Posterior vena cava (tissue), 2 donors: ENCODE data around the gene SRD5A3. TPM values are rescaled to one million over a fixed set of nuclear protein-coding genes. Genes with fewer than 3 reads are reported as not detected.

ENCODE experiments used
- DNase-seq: peaks from one replicate; pipeline ENCODE4 v3.0.0-alpha.2; 2020; ENCODE audit warnings: low spot score
- intact Hi-C, 2 donors: fragments of 100-400 bp; cut with DNase I; formaldehyde crosslinking; loops; one replicate each; pipeline versions ENCODE4 v1.14.1 to v1.14.2; 2022 to 2023
- long read RNA-seq, 2 donors: library from polyadenylated mRNA; unstranded; transcript quantifications; one replicate each; pipeline ENCODE4 v2.0.0, GENCODE V29; 2020 to 2021
- total RNA-seq, 2 donors: library from RNA; stranded (reverse); fragmentation: NEBNext Ultra II Directional; extraction: Animal tissue kit (Norgen Biotek cat#: 25700); gene quantifications; one replicate each; pipeline ENCODE4 v1.2.1, GENCODE V29; 2021
- donor health status: DM: yes; HTN: yes; CAD: no.
- donor health status: DM: yes; HTN: yes; CAD: no.

Gene SRD5A3
- 10 to 100 TPM in 1 of 2 donors, 1 to 10 TPM in 1; 9.7 to 10.0 TPM for total RNA-seq
- long read RNA-seq, donor 1, full-length matches to known transcripts = 12 of 14 reads
- long read RNA-seq, donor 1, partial matches to known transcripts = 0 of 14 reads
- long read RNA-seq, donor 1, other reads (novel, unspliced or antisense) = 2 of 14 reads
- long read RNA-seq, donor 2, full-length matches to known transcripts = 23 of 26 reads
- long read RNA-seq, donor 2, partial matches to known transcripts = 0 of 26 reads
- long read RNA-seq, donor 2, other reads (novel, unspliced or antisense) = 3 of 26 reads

DNA sequence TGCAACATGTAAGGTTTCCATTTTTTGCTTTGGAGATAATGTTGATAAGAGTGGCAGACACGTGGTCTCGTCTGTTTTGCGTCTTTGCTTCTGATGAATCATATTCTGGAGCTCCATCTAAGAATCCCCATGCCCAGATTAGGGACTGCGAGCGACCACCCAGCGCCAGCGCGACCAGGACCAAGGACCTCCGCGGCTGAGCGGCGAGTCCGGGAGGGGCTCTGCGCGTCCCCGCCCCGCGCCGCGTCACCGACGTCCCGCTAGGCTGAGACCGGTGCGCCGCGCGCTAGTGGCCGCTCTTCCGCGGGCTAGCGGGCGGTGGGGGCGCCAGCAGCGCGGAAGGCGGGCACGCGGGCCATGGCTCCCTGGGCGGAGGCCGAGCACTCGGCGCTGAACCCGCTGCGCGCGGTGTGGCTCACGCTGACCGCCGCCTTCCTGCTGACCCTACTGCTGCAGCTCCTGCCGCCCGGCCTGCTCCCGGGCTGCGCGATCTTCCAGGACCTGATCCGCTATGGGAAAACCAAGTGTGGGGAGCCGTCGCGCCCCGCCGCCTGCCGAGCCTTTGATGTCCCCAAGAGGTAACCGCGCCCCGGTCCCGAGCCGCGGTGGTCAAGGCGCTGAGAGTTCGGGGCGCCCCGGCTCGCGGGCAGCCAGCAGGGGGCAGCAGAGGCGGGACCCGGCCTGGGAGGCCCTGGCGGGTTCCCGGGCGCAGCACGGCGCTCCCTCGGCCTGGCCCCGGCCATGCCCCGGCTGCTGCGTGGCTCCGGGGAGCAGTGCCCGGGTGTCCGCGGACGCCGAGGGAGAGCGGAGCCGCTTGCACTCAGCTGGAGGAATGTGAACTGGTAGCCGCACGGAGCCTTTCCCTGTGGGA lies at the start of gene SRD5A3:
Gene SRD5A3, plus strand, starts transcription at position 263 of the 871 bp plus-strand sequence. Its CDS starts 95 bp downstream, at position 358.
- intact Hi-C loops = loop anchor here (5.0 to 10.0 kb wide), 3 partner anchors 51 to 519 kb away; partner anchors contain the start of genes CLOCK (in 1 of the 2) and TMEM165 (in 1 of the 2)
- peak; percentile 95 for DNase-seq

DNA sequence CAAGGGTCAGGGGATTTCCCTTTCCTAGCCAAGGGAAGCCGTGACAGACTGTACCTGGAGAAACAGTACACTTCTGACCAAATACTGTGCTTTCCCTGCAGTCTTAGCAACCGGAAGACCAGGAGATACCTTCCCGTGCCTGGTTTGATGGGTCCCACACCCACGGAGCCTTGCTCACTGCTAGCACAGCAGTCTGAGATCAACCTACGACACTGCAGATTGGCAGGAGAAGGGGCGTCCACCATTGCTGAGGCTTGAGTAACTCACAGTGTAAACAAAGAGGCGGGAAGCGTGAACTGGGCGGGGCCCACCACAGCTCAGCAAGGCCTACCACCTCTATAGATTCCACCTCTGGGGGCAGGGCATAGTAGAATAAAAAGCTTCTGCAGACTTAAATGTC lies 48.7 kb upstream of the SRD5A3 start:
- DNase-seq = no peak
- intact Hi-C loops = no loop called here

DNA sequence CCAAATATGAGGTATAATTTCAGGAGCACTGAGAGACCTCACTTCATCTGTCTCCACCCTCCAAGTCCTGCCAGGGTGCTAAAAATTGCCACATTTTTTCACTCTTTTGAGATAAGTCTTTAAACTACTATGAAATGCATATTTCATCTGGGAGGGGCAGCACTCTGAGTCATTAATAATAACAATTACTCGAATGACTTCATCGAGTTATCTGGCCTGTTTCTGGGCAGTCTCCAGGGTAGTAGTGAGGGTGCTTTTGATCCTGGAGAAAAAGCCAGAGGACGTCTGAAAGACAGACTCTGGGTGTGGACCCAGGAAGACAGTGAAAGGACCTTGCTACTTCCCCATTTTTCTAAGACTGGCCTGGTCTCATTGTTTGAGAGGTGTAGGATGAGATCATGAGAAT lies 42.3 kb upstream of the SRD5A3 start:
- no peak for DNase-seq
- intact Hi-C loops = no loop called here

DNA sequence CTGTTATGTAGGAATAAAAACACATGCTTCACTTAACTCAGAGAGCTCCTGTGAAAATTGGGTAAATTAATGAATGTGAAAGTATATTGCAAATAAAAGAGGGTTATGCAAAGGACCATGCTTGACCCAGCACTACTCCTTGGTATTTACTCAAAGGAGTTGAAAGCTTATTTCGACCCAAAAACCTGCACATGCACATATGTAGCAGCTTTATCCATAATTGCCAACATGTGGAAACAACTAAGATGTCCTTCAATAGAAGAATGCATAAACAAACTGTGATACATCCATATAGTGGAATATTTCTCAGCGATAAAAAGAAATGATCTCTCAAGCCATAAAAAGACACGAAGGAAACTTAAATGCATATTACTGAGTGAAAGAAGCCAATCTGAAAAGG lies 41.7 kb upstream of the SRD5A3 start:
- intact Hi-C loops = no loop called here
- DNase-seq = no peak

DNA sequence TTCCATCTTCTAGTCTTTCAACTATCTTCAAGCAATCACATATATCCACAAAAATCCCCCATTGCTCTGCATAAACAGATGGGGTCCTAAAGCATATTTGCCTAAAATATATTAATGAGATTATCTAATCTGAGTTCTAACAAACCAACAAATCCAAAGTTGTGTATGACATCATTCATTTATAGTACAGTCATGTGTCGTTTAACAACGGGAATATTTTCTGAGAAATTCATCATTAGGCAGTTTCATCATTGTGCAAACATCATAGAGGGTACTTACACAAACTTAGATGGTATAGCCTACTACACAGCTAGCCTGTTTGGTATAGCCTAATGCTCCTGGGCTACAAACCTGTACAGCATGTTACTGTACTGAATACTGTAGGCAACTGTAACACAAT lies 38.0 kb upstream of the SRD5A3 start:
- intact Hi-C loops = no loop called here
- no peak for DNase-seq

DNA sequence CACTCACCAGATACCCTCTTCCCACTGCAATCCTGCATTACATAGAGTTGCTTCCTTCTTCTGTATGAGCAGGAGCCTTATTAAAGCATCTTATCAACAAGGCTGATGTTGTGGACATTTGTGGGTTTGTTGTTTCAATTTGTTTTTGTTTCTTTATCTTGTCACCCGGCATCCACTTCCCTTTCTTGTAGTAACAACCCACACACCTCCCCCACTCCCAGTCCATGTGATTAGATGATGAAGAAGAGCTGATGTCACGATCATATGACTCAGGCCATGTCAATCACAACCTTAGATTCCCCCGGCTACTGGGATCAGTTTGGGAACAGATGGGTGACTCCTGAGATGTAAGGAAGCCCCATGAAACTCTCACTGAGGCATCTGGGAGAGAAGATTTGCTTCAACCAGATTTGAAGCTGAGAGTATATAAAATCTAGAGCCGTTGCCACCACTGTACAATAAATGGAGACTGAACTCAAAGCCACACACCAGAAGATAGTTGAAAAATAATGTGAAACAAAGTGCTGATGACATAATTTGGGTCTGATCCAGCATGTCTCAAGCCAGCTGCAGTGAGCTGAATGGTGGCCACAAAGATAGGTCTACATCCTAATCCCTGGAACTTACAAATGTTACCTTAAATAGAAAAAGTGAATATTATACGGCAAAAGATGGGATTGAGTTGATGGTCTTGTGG lies 34.1 kb upstream of the SRD5A3 start:
- DNase-seq = no peak
- intact Hi-C loops = loop anchor here in 1 of 2 donors (10.0 kb wide), 1 partner anchor 337 kb away; no protein-coding TSS in a partner anchor

DNA sequence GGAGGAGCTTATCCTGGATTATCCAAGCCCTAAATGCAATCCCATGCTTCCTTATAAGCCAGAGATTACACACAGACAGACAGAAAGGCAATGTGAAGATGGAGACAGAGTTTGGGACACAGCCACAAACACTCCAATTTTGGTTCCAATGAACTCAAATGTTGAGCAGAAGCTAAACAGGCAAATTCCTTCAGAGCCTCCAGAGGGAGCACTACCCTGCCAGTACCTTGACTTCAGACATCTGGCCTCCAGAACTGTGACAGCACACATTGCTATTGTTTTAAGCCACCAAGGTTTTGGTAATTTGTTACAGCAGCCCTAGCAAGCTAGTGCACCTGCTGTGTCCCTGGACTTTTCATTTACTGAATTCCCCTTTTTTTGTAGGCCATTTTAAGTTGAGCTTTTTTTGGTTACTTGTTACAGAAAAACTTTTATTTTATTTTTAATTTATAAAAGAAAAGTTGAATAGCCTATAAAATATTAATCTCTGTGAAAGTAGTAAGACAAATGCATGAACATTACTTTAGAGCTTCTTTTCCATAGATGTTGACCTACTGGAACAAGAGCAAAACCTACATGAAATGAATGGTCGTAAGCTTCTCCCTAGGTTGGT lies 33.4 kb upstream of the SRD5A3 start:
- intact Hi-C loops = loop anchor here in 1 of 2 donors (10.0 kb wide), 1 partner anchor 338 kb away; no protein-coding TSS in a partner anchor
- DNase-seq = no peak

DNA sequence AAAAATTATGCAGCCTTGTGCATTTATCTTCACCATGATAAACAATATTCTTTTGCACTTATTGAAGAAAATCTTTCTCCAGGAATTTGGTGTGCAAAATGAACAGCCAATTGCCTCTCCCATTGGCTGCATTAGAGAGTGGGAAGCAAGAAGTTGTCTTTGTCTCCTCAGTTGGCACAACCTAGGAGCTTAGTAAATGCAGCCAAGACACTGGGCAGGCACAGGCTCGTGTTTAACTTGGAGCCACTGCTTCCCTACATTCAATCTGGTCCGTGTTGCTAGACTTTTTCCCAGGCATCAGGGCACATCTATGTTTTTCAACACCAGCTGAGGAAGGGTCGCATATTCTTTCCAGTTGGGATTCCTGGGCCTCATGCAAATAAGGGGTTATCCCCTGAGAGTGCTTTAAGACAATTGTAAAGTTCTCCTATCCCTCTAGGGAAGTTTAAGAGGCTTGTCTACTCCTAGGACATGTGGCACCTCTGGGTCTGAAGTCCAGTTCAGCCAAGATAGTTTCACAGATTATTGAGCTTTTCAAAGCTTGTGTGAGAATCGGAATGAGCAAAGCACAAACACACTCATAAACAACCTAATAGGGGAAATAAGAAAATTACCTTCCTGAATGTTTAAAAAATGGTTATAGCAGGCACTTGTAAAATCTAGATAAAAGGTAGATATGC lies 31.8 kb upstream of the SRD5A3 start:
- DNase-seq = no peak
- intact Hi-C loops = loop anchor here in 1 of 2 donors (10.0 kb wide), 1 partner anchor 339 kb away; no protein-coding TSS in a partner anchor

DNA sequence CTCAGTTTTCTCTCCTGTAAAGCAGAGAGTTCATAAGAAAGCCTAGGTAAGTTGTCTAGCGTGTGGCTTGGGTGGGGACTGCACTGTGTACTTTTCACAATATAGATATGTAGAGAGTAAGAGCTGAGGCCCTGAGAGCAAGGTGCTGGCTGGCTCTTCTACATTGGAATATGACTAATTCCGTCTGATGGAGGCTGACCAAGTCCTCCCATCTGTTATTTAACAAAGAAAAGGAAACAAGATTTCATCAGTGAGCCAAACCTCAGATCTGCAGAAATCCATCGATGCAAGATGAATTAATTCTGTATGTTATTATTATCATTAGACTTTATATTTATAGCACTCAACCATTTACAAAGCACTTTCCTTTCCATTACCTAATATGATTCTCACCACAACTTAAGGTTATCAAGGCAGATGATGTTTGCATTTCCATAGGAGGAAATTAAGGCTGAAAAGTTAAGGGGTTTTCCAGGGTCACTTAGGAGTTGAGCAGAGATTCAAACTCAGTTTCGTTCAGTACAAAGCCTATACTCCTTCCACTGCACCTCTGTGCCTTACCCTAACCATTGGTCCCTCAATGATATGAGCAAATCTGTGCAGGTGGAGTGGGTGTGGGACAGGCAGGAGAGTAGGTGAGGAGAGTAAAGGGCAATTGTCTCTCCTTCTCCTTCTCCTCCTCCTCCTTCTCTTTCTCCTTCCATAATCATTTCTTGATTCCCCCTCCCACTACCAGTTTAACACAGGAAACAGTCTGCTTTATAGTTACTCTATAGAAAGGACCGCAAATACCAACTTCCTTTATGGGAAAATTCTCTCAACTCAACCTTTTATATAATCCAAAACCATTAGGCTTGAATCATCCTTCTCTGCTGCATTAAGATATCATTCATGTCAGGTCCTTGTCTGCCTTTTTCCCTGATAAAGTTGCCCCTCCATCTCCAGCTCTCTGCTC lies 27.6 kb upstream of the SRD5A3 start:
- intact Hi-C loops = loop anchor here in 1 of 2 donors (10.0 kb wide), 1 partner anchor 344 kb away; no protein-coding TSS in a partner anchor
- DNase-seq = no peak

DNA sequence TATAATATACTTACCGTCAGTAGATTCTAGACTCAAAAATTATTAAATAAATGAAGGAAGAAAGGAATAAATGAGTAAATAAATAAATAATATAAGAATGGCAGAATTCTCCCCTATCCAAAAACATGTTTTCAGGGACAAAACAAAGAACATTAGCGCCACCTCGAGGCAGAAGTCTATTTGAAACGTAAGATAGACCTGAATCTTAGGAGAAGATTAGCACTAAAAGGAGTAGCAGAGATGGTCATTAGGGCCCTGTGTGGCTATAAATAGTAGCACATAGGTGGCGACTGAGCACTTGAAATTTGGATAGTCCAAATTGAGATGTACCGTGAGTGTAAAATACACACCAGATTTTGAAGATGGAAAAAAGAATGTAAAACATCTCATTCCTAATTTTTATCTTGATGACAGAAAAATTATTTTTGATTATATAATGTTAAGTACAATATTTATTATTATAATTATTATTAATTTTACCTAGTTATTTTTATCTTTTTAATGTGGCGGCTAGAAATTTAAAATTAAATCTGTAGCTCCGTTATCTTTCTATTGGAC lies 24.3 kb upstream of the SRD5A3 start:
- no peak for DNase-seq
- intact Hi-C loops = loop anchor here in 1 of 2 donors (10.0 kb wide), 2 partner anchors 327 to 1007 kb away; no protein-coding TSS in a partner anchor

DNA sequence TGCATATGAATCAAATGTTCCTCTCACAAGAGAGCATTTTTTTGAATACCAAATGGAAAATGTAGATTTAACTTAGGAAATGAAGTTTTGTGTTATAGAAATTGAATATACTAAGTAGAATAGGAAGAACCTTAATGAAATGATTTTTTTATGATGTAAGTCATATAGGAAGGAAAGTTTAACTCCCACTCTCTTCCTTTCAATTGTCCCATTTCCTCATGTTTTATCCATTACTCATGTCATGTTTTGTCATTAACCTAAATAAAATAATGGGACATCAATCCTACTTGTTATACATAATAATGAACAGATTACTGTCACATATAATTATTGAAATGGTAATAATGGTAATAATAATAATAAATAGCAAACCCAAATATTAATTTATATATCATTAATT lies 22.7 kb upstream of the SRD5A3 start:
- DNase-seq = no peak
- intact Hi-C loops = loop anchor here in 1 of 2 donors (10.0 kb wide), 2 partner anchors 329 to 1009 kb away; no protein-coding TSS in a partner anchor

DNA sequence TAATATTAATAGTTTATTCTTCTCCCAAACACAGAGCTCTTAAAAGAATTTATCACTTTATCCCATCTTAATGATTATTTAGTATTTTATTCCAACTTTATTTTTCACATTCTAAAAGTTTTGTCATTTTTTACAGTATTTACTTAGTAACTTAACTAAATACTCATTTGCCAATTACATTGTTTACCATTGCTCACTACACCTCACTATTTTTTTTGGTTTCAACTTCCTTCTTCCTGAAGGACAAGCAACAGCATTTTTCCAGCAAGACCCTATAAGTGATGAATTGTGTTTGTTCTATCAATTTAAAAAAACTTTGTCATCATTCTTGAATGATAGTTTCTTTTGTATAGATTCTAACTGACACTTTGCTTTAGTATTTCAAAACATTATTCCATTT lies 19.4 kb upstream of the SRD5A3 start:
- no peak for DNase-seq
- intact Hi-C loops = loop anchor here in 1 of 2 donors (10.0 kb wide), 2 partner anchors 332 to 1012 kb away; no protein-coding TSS in a partner anchor

DNA sequence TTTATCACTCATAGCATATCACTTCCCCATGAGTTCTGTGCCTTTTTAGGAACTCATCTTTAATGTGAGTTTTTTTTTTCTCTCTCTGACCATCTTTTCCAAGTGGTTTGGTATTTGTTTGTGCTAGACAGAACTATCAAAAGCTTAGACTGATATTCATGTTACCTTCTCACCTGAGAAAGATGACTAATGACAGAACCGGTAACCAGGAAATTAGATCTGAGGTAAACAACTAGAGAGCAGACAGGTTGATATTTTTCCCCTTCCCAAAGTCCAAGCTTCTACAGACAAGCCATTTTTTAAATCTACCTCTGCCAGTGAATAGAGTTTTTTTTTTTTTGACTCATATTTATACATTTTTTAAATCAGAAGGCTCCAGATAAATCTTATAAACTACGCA lies 17.0 kb upstream of the SRD5A3 start:
- DNase-seq = no peak
- intact Hi-C loops = loop anchor here in 1 of 2 donors (10.0 kb wide), 2 partner anchors 334 to 1014 kb away; no protein-coding TSS in a partner anchor

DNA sequence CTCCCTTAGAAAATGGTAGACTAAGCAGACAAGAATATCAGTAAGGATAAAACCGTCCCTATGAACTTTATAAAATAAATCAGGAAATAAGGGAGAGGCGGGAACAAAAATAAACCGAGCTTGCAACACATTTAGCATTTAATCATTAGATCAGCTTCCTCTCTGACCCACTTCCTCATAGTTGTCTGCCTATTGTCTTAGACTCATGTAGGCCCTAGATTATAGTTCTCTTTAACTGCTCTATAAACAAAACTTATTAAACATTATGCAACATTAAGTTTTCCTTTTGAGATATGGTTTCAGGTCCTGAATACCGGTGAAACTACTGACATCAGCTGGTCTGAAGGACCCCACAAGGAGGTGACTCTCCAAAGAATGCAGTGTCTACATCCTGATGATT lies 15.8 kb upstream of the SRD5A3 start:
- intact Hi-C loops = no loop called here
- no peak for DNase-seq

DNA sequence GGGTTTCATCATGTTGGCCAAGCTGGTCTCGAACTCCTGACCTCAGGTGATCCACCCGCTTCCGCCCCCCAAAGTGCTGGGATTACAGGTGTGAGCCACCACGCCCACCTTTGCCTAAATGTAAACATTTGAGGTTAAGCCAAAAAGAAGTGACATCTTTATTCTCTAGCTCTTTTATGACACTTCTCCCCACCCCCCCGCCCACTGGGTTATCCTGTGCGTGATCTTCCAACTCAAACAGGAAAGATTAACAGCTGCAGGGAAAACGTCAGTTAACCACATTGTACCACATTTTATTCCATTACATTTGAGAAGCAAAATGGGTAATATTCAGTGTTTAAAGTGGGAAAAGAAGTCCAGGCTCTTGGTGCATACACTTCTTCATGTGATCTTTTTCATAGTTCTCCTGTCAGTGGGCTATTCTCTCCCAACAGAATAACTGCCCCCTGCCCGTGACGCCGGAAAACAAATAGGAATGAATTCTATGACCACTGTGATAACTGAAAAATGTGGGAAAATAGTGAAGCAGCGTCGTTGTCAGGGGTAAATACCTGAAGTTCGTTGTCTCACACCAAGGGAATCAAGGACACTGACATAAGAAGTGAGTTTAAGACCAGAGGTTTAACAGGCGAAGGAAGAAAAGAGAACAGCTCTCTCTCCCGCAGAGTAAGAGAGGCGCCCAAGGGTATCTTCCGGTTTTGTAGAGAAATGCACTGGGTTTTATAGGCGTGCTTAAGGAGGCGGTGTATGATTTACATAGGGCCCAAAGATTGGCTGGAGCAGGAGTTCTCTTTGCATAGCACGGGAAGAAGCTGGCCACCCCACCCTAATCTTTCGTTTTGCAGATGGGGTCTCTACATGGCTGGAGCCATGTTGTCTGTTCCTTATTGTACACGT lies 9.7 kb upstream of the SRD5A3 start:
- no peak for DNase-seq
- intact Hi-C loops = no loop called here

DNA sequence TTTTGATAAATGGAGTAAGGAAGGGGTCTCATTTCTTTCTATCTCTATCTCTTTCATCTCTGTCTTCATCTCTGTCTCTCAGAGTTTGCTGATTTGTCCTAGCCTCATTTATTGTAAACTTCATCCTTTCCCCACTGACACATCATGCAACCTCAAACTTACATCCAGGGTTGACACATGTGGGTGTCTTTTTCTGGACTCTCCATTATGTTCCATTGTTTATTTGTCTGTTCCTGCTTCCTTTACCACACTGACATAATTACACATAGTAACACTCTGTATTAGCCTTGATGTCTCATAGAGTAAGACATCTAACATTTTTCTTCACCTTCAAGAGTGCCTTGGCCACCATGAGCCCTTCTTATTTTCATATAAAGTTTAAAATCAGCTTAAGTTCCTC lies 8.1 kb upstream of the SRD5A3 start:
- no peak for DNase-seq
- intact Hi-C loops = no loop called here
